ENCODE results near the gene PCSK1N.

GRCh38 chrX:48816014-48816810 lies 19.2 kb downstream of the PCSK1N start:
- TF ChIP-seq USF2 (IDR thresholded peaks at IDR 0.05): no peak
- no peak for TF ChIP-seq CTCF (IDR thresholded peaks at IDR 0.05)
- no peak for TF ChIP-seq MYC (IDR thresholded peaks at IDR 0.05; ENCODE audit: borderline replicate concordance, low read length)
- TF ChIP-seq POLR2A (IDR thresholded peaks at IDR 0.05; ENCODE audit: low read length): no peak
- no peak for TF ChIP-seq REST (IDR thresholded peaks at IDR 0.05)
- TF ChIP-seq ZNF302 (CRISPR knock-in tag; IDR thresholded peaks at IDR 0.05): no peak
- no peak for TF ChIP-seq ZC3H11A (IDR thresholded peaks at IDR 0.05)
- TF ChIP-seq HMGXB4 (CRISPR knock-in tag; IDR thresholded peaks at IDR 0.05; ENCODE audit: borderline replicate concordance): no peak
- no peak for TF ChIP-seq MAZ (IDR thresholded peaks at IDR 0.05; ENCODE audit: borderline replicate concordance, low read depth, low read length)
- TF ChIP-seq NR3C1 (IDR thresholded peaks at IDR 0.05): no peak
- TF ChIP-seq PHF8 (IDR thresholded peaks at IDR 0.05; ENCODE audit: borderline replicate concordance, low read depth): no peak

Measured in A549 (cell line).